Activated naive CD4-positive, alpha-beta T cell treated with Interleukin-2 at 50 U/mL for 16 hours (primary cell): Measurements from ENCODE around the gene DNM1L.

Experiments
- DNase-seq: peaks from one replicate; pipeline ENCODE4 v3.0.0-alpha.2; 2020

DNM1L gene

GRCh38 chr12:32761716-32762115 lies 82.6 kb downstream of the DNM1L start:
- no peak for DNase-seq

DNA sequence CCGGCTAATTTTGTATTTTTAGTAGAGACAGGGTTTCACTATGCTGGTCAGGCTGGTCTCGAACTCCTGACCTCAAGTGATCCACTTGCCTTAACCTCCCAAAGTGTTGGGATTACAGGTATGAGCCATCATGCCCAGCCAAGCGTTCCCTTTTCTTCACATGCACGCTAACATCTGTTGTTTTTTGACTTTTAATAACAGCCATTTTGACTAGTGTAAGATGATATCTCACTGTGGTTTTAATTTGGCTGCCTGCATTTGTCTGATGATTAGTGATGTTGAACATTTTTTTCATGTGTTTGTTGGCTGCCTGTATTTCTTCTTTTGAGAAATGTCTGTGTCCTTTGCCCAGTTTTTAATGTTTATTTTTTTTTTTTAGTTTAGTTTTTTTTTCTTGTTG lies 86.8 kb downstream of the DNM1L start:
- no peak for DNase-seq

GRCh38 chr12:32768518-32768917 lies 89.4 kb downstream of the DNM1L start:
- no peak for DNase-seq

DNA sequence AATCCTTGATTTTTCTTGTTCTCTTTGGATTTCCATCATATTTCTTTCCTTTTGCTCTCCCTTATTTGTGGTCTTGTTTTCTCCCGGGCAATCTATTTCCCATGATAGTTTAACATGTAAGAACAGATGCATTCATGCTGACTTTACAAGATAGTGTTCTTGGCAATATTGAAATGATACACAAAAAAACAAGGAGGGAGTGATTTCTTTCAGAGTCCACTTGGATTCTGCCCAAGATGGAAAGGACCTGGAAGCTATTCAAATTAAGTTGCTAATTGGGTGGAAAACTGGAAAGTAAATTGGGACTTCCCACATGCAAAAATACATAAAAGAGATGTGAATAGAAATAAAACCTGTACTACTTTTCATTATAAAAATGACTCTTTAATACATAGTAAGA lies 91.0 kb downstream of the DNM1L start:
- DNase-seq = no peak

GRCh38 chr12:32773691-32774090 lies 94.6 kb downstream of the DNM1L start:
- no peak for DNase-seq

GRCh38 chr12:32776258-32776657 lies 97.2 kb downstream of the DNM1L start:
- DNase-seq = no peak

DNA sequence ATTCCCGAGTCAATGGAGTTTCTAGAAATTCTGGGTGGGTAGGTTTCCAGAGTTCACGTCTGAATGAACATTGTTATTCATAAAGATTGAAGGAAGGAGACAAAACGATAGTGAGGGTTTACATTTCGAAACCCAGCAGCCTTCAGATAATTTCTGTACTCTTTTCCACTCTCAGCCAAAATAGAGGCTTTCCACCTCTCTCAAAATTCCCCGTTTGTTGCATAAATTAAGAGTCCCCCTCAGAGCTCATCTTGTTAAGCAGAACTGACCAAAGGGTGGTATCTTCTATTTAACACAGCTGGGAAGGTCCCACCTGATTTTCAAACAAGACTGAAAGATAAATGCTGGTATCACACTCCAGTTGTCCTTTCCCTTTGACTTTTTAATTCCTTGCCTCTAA lies 98.1 kb downstream of the DNM1L start:
- DNase-seq = no peak

- DNase-seq = no peak
Observed at GRCh38 chr12:32777691-32778175, 98.6 kb downstream of the DNM1L start.

GRCh38 chr12:32780071-32780470 lies 101.0 kb downstream of the DNM1L start:
- no peak for DNase-seq

DNA sequence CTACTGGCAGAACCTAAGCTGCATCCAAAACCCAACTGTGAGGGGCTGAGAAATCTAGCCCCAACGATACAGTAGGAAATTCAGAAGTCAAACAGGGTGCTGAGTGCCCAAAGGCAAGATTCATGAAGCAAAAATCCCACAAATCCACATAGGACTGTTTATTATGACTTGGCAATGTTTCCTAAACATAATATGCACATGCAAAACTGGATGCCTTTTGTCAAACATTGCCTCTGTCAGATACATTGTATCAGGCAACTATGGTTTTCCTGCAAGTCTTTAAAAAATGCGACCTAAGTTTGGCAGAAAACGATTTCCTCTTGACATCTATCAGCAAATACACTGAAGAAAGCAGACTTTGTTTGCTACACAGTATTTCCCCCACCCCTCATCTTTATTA lies 103.9 kb downstream of the DNM1L start:
- DNase-seq = no peak

DNA sequence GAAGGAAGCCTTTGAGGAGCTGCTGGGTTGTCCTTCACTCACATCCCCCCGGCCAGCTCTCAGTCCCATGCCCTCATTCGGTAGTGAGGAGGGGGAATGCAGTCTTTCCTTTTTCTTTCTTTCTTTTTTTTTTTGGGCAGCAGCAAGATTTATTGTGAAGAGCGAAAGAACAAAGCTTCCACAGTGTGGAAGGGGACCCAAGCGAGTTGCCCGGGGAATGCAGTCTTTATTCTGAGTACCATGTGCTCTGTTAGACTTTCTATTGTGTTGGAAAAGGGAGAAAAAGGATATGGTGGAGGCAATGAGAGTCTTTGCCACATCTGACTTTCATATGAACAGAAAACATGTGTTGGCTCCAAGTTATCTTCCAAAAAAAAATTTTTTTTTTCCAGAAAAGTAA lies 106.5 kb downstream of the DNM1L start:
- no peak for DNase-seq

DNA sequence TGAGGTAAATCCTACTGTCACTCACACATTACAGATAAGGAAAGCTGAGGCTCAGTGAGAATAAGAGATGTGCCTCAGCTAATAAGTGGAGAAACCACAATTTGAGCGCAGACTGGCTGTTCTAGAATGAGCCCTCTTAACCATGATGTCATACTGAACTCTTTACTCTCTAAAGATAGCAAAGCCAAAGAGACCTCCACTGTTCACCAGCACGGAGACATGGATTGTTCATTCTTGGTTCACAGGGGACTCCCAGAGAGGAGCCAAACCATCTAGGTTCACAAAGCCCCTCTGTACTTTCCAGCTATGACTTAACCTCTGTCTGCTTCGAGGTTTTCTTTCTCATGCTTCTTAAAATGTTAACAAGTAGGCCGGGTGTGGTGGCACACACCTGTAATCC lies 109.3 kb downstream of the DNM1L start:
- DNase-seq = no peak

DNA sequence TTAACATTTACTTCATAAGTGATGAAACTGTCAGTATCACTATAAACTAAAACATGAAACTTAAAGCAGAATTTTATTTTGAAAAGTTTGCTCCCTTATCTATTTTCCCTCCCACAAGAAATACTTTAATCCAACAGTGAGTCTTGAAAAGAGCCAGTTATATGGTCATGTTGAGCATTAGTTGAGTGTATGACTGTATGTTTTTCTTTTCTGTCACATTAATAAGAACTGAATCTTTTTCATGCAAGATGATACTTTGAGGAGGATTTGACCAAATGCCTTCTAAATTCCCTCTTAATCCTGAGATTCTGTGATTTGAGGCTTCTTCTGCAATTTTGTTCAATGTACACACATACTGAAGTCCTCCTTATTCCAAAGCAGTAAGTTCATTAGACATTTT lies 110.3 kb downstream of the DNM1L start:
- no peak for DNase-seq

DNA sequence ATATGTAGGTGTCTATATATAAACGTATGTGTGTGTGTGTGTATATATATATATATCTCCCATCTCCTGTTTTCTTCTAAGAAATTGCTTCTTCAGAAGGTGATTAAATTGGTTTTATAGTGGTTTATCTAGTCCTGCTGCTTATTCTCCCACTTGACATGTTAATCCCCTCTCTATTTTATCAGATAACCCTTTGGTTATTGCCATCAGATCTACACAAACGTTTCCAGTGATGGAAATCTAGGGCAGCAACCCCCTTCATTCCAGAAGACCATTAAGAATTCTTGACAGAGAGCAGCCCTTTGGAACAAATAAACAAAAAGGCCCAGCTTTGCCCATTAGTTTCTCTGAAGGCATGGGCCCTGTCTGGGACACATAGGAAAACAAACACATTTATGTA lies 110.8 kb downstream of the DNM1L start:
- DNase-seq = no peak

- DNase-seq = no peak
Observed at GRCh38 chr12:32794281-32794680, 115.2 kb downstream of the DNM1L start.
